ENCODE measurements around the gene SMYD2.

The SMYD2 gene

DNA sequence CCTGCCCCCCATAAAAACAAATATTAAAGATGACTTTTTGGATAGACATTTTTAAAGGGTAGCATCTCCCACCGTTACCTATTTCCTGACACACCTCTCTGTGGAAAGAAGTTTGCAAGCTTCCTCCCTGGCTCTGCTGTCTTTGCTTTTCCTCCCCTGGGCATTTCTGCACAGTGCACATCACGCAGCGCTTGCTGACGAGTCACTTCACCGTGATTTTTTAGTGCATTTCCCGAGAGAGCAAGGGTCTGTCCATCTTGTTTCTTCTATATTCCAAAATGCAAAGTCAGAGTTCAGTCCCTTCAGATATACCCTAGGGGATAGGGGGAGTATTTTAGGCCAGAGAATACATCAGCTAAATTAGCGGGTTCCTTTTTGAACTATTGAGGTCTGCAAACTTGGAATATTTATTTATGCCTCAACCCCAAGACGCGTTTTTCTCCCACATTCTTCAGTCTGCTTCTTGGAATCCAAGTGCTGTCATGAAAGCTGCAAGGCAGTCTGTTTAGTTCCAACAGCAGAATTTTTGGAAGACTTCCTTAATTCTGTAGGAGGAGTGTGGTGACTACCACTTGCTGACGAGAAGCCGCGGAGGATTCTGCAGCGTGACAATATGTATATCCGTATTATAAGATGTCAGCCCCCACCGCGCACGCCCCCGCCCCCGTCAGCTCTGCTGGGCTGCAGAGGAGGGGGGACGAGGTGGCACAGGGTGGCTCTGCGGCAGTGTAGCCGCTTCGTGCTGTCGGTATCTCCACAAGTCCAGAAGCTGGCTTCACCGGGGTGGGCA is 22.4 kb downstream of the SMYD2 start:
- no peak for DNase-seq
- TF ChIP-seq POLR2A (IDR thresholded peaks at IDR 0.05; ENCODE audit: low read length) (no peak), GATA1 (IDR thresholded peaks at IDR 0.05; ENCODE audit: low read depth, low read length) (no peak)

DNA sequence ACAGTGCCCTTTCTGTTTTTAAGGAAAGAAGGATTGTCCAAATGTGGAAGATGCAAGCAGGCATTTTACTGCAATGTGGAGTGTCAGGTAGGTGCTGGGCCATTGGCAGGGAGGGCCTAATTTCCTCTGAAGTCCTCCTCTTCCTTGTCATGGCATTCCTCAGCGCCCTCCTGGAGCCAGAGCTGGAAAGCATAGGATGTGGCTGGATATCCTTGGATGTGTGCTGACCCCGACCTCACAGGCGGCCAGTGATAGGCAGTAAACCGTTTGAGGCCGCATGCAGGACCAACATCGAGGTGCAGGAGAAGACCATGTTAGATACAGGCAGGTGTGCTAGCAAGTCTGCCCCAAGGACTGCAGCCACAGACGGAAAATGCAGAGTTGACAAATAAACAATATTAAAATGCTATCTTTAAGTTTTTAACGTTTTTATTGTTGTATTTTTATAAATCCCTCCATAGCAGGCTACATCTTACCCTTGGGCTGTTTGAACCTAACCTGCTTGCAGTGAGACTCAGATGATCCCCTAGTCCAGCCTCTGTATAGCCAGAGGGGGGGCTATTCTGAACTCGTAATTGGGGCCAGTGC is 24.3 kb downstream of the SMYD2 start:
- DNase-seq = no peak
- TF ChIP-seq GATA1 (IDR thresholded peaks at IDR 0.05; ENCODE audit: low read depth, low read length) (no peak), POLR2A (IDR thresholded peaks at IDR 0.05; ENCODE audit: low read length) (no peak)

DNA sequence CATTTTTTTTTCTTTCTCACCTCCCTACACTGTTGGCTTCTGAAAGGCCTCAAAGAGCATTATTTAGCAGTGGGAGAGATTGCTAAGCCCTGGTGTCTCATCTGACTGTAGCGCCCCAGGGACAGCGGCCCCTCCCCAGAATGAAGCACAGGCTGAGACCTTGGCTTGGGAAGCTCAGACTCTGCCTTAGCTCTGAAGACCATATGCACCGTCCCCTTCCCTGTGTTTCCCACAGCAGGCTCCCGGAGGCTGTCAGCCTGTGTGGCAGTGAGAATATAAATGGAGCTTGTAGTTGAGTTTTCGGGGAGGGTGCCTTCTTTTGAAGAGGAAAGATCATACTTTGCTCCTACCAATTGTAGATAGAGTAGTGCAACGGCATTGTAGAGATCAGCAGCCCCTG is 25.3 kb downstream of the SMYD2 start:
- TF ChIP-seq POLR2A (IDR thresholded peaks at IDR 0.05; ENCODE audit: low read length) (no peak), GATA1 (IDR thresholded peaks at IDR 0.05; ENCODE audit: low read depth, low read length) (no peak)
- no peak for DNase-seq

DNA sequence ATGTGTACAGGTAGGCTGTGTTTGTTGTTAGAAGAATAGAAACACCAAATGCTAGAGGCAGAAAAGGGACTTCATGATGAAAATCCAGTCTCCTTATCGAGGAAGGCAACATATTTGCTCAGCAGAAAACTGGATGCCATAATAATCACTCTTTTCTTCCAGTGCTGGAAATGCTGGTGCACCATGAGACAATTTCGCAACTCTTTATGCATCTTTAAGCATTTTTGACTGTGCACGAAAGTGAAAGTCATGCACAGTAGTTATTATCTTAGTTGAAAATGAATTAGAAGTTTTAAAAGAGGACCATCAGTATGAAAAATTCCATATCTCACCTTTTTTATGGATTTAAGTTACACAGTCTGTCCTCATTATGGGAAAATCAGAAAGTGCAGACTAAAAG is 29.1 kb downstream of the SMYD2 start:
- TF ChIP-seq GATA1 (IDR thresholded peaks at IDR 0.05; ENCODE audit: low read depth, low read length) (no peak), POLR2A (IDR thresholded peaks at IDR 0.05; ENCODE audit: low read length) (no peak)
- no peak for DNase-seq

DNA sequence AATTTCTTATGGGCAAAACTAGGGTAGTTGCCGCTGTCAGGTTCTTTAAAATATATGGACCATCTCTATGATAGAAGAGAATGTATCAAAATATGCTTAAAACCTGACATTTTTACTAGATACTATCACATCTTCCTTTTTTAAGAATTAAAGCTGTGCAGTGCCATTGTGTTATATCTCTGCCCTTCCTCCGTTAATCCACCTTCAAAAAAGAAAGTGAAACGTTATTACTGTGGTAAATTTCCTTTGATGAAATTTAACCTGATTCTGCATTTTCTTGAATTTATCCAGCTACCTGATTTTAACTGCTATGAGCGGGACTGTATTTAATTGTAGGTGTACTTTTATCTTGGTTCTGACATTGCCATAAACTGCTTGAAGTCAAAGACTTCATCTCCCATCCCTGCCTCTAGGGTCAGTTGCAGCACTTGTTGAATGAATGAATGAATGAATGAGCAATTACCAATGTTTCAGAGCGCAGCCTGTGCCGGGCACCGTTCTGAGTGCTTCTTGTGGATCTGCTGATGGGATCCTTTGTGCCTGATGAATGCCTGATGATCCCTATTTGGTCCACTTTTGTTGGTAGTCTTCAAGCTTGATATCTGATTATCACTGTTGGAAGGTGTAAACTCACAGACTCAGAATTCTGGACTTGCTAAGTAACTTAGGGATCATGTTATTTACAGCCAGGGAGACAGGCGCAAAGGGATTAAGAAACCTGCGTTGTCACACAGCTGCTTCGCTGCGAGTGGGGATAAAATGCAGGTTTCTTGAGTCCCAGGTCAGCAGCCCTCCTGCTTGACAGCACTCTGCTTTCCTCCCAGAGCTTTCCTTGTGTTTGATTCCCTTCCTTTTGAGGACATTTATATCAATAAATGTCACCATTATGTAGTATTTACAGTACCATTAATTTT is 30.1 kb downstream of the SMYD2 start:
- no peak for DNase-seq
- TF ChIP-seq GATA1 (IDR thresholded peaks at IDR 0.05; ENCODE audit: low read depth, low read length) (no peak), POLR2A (IDR thresholded peaks at IDR 0.05; ENCODE audit: low read length) (no peak)

DNA sequence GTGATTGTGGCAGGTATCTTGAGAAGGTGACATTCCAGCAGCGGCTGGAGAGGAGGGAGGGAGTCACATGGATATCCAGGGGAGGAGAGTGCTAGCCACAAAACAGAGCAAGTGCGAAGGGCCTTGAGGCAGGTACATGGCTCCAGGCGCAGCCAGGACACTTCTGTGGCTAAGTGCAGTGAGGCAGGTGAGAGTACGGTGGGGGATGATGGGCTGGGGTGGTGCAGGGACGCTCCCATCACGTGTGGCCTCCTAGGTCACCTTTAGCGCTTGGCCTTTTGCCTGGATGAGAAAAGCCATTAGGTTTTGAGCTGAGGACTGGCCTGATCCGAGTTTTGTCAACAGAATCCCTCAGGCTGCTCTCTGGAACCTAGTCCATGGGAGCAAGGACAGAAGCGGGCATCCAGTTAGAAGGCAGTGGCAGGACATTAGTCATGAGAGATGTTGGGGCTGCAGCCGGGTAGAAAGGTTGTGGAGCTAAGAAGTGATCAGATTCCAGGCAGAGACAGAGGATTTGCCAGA is 31.6 kb downstream of the SMYD2 start:
- no peak for DNase-seq
- no peak for TF ChIP-seq POLR2A (IDR thresholded peaks at IDR 0.05; ENCODE audit: low read length)
- no peak for TF ChIP-seq GATA1 (IDR thresholded peaks at IDR 0.05; ENCODE audit: low read depth, low read length)

DNA sequence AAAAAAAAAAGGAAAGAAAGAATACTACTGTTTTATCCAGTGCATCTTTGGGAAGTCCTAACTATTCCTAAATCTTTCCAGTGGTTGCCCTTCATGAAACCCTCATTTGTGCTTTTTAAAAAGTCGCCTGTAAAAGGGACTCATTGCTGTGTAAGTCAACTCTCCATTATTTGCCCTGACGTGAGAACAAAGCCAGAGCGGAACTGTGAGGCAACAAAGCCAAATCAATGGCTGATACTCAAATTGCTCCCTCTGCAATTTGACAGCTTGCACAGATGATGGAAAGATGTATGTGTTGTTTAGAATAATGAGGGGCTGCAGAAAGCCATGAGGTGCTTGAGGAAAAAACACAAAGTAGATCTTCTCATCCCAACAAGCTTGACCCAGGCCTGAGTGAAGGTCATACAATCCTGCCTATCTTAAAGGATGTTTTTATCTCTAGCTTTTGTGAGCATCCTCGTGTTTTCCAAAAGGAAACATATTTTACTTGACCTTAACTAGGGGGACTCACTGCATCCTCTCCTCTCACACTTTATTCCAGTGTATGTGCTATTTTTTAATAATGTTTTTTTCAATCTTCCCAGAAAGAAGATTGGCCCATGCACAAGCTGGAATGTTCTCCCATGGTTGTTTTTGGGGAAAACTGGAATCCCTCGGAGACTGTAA is 33.4 kb downstream of the SMYD2 start:
- no peak for DNase-seq
- TF ChIP-seq POLR2A (IDR thresholded peaks at IDR 0.05; ENCODE audit: low read length) (no peak), GATA1 (IDR thresholded peaks at IDR 0.05; ENCODE audit: low read depth, low read length) (no peak)

DNA sequence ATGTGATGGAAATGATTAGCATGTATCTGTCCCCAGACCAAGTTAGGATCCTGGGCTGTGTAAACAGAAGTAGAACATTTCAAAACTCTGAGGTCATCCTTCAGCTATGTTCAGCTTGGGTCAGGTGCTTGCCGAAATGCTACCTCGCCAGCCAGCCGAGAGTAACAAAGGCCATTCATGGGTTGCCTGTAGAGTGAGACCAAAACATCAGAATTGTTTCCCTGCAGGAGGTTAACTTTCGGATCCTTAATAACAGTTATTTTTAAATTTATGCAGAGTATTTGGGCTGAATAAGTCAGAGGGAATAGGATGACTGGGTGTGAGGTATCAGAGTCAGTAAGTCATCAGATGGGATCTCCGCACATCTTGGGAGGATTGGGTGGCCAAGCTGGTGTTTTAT is 35.6 kb downstream of the SMYD2 start:
- TF ChIP-seq GATA1 (IDR thresholded peaks at IDR 0.05; ENCODE audit: low read depth, low read length) (no peak), POLR2A (IDR thresholded peaks at IDR 0.05; ENCODE audit: low read length) (no peak)
- DNase-seq = no peak

DNA sequence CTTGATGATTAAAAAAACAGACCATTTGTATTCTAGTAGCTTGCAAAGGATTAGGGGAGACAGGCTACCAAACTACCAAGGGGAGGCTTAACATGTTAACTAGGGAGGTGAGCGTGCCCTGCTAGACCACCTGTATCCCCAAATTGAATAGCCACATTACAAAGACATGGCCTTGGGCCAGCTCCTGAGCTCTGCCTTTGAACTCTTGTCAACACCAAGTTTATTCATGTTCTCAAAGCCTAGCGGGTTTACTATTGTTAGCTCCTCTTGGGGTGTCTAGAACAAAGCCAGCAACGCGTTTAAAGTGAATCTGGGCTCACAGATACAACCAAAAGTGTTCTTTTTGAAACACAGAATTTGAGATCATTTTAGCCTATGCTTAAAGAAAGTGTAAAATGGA is 36.3 kb downstream of the SMYD2 start:
- DNase-seq = no peak
- no peak for TF ChIP-seq POLR2A (IDR thresholded peaks at IDR 0.05; ENCODE audit: low read length)
- no peak for TF ChIP-seq GATA1 (IDR thresholded peaks at IDR 0.05; ENCODE audit: low read depth, low read length)

DNA sequence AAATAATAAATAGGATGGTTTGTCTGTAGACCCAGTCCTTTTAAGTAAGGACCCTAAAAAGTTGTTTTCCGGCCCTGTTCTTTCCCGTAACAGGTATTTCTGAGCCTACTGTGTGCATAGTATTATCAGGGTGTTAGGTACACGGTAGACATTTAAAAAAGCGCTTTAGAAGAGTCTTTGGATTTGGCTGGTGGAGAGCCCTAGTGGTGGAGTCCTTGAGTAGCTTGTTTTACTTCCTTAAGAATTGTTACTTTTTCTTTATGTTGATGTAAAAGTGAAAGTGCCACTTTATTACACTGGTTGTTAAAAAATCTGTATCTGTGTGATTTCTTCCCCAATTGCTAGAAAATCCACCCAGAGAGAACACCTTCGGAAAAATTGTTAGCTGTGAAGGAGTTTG is 36.8 kb downstream of the SMYD2 start:
- no peak for TF ChIP-seq POLR2A (IDR thresholded peaks at IDR 0.05; ENCODE audit: low read length)
- TF ChIP-seq GATA1 (IDR thresholded peaks at IDR 0.05; ENCODE audit: low read depth, low read length) = no peak
- DNase-seq = no peak

DNA sequence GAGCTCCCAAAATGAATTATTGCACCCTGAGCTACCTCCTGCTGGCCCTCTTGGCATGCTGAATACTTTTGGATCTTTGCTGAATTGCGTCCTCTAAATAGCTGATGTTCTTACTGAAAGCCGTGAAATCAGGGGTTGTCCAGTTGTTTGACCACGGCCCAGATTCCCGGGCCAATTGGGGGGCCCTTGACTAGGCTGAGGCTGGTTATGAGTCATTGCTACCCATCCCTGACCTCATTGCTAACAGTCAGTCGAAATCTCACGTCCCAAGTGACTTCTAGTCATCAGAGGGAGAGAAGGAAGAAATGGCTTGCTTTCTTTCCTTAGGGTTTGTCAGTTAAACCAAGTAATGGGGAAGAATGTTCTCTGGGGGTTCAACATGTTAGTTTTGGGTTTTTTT is 37.4 kb downstream of the SMYD2 start:
- TF ChIP-seq POLR2A (IDR thresholded peaks at IDR 0.05; ENCODE audit: low read length) (no peak), GATA1 (IDR thresholded peaks at IDR 0.05; ENCODE audit: low read depth, low read length) (no peak)
- no peak for DNase-seq

DNA sequence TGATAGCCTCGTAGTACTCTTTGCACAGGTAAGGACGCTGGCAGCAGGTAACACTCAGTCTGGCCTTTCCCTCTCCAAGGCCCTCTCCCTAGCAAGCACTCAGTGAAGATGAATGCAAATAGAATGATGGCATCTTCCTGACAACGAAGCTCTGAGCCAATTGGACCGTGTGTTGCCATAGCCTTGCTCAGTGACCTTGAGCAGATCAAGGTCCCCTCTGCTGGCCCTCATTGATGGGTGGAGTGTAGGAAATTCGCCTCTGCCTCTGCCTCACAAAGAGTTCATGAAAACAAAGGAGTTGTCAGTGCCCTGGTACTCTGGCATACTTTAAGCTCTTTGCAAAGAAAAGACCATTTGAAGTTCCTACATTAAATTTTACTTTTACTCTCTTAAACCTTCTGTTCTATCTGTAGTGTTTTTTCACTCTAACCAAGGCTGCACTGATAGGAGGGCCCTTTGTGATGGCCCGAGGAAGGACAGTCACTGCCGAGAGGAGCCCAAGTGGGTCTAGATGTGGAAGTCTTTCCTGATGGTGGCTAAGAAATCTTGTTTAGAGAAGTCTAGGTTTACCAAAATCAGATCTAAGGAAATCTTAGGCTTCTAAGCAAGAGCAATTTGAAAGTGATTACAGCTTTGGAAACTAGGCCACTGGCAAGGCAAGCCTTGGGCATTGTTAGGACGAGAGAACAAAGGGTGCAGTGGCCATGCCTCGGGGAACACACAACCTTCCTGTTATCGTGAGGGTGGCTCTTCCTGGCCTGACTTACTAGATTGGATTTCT is 38.2 kb downstream of the SMYD2 start:
- no peak for DNase-seq
- TF ChIP-seq GATA1 (IDR thresholded peaks at IDR 0.05; ENCODE audit: low read depth, low read length) = no peak
- TF ChIP-seq POLR2A (IDR thresholded peaks at IDR 0.05; ENCODE audit: low read length) = no peak

DNA sequence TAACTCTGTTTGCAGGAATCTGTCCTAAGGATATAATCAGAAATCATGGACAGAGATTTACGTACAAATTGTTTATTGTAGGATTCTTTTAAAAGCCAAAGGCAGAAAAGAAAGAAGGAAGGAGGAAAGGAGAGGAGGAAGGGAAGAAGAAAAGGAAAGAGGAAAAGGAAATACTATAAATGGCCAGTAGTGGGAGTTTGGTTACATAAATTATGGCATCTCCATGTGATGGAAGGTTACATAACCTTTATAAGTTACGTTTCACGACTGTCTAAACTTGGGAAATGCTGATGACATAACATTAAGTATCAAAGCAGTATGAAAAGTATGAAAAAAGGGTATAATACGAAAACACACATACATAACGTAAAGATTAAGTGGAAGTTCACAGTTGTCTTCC is 39.0 kb downstream of the SMYD2 start:
- TF ChIP-seq POLR2A (IDR thresholded peaks at IDR 0.05; ENCODE audit: low read length) = no peak
- TF ChIP-seq GATA1 (IDR thresholded peaks at IDR 0.05; ENCODE audit: low read depth, low read length) = no peak
- no peak for DNase-seq
